WERI-Rb-1 (cell line): ENCODE results near the gene LOXL4.

Source experiments
- DNase-seq: peaks from one replicate; pipeline ENCODE4 v3.0.0-alpha.2; 2020
- H3K27ac ChIP-seq: fragments of 250-450 bp; sonication (Bioruptor Pico); 2 replicates; pipeline ENCODE4 v1.5.1; 2020; ENCODE audit warnings: mild to moderate bottlenecking, moderate library complexity
- H3K27me3 ChIP-seq: fragments of 250-450 bp; sonication (Bioruptor Pico); 2 replicates; pipeline ENCODE4 v1.5.1; 2021; ENCODE audit warnings: mild to moderate bottlenecking, low read depth, moderate library complexity; ENCODE audit not compliant: insufficient read depth, severe bottlenecking
- H3K36me3 ChIP-seq: fragments of 250-450 bp; sonication (Bioruptor Pico); 2 replicates; pipeline ENCODE4 v1.5.1; 2020; ENCODE audit warnings: mild to moderate bottlenecking, moderate library complexity
- H3K4me3 ChIP-seq: 2 replicates; pipeline ENCODE4 v1.5.1; 2011; ENCODE audit warnings: low read depth, mild to moderate bottlenecking, control low read depth, low read length
- H3K9me3 ChIP-seq: fragments of 250-450 bp; sonication (Bioruptor Pico); 2 replicates; pipeline ENCODE4 v1.5.1; 2021; ENCODE audit warnings: mild to moderate bottlenecking, moderate library complexity; ENCODE audit not compliant: severe bottlenecking
- CTCF ChIP-seq: IDR thresholded peaks from 2 replicates; pipeline ENCODE4 v1.5.1; 2011; ENCODE audit warnings: low read depth, mild to moderate bottlenecking, control low read depth, inconsistent platforms, low read length

Gene LOXL4

GRCh38 chr10:98244586-98244985 lies 23.4 kb downstream of the LOXL4 start:
- H3K36me3 ChIP-seq: peaks cover 52% of the 10 kb centered on the region
- DNase-seq: no peak
- TF ChIP-seq CTCF: no peak

GRCh38 chr10:98244141-98244540 lies 23.9 kb downstream of the LOXL4 start:
- Histone ChIP-seq H3K9me3 (no peaks in the 10 kb centered on the region), H3K27me3 (no peaks in the 10 kb centered on the region), H3K36me3 (peaks cover 47% of the 10 kb centered on the region), H3K4me3 (no peak overlapping the region), H3K27ac (no peak overlapping the region)
- no peak for TF ChIP-seq CTCF
- DNase-seq: no peak

More at GRCh38 chr10:98244586-98244985, 23.4 kb downstream of the LOXL4 start:
- Histone ChIP-seq H3K4me3 (no peak overlapping the region), H3K27me3 (no peaks in the 10 kb centered on the region), H3K27ac (no peak overlapping the region), H3K9me3 (no peaks in the 10 kb centered on the region)

GRCh38 chr10:98242823-98243222 lies 25.2 kb downstream of the LOXL4 start:
- no peak overlapping the region for H3K4me3 ChIP-seq
- no peaks in the 10 kb centered on the region for H3K9me3 ChIP-seq
- H3K27me3 ChIP-seq: no peaks in the 10 kb centered on the region
- TF ChIP-seq CTCF: peak; percentile 52
- no peak overlapping the region for H3K27ac ChIP-seq
- H3K36me3 ChIP-seq: peaks cover 34% of the 10 kb centered on the region
- no peak for DNase-seq

- no peak for TF ChIP-seq CTCF
- Histone ChIP-seq H3K27ac (no peak overlapping the region), H3K4me3 (no peak overlapping the region), H3K9me3 (no peaks in the 10 kb centered on the region), H3K27me3 (no peaks in the 10 kb centered on the region), H3K36me3 (peaks cover 32% of the 10 kb centered on the region)
- no peak for DNase-seq
Observed at GRCh38 chr10:98240524-98240923, 27.5 kb downstream of the LOXL4 start.

- Histone ChIP-seq H3K27me3 (no peaks in the 10 kb centered on the region), H3K9me3 (no peaks in the 10 kb centered on the region), H3K4me3 (no peak overlapping the region), H3K36me3 (peaks cover 34% of the 10 kb centered on the region), H3K27ac (no peak overlapping the region)
- DNase-seq: no peak
- no peak for TF ChIP-seq CTCF
Observed at GRCh38 chr10:98238391-98238790, 29.6 kb downstream of the LOXL4 start.

- peaks cover 36% of the 10 kb centered on the region for H3K36me3 ChIP-seq
- no peak for DNase-seq
- H3K27ac ChIP-seq: no peak overlapping the region
- no peak overlapping the region for H3K4me3 ChIP-seq
- H3K9me3 ChIP-seq: no peaks in the 10 kb centered on the region
- no peak for TF ChIP-seq CTCF
- H3K27me3 ChIP-seq: no peaks in the 10 kb centered on the region
Observed at GRCh38 chr10:98236862-98237261, 31.1 kb downstream of the LOXL4 start.
